K562 (cell line): ENCODE data around the gene SLC39A5. TPM values are rescaled to one million over a fixed set of nuclear protein-coding genes. Genes with fewer than 3 reads are reported as not detected.

Experiments used
- BHLHE40 ChIP-seq: IDR thresholded peaks from 2 replicates; pipeline ENCODE4 v1.6.1; 2011; ENCODE audit warnings: low read length, improper control_type of control experiment
- CBFB ChIP-seq: sonication (generic); formaldehyde crosslinking; IDR thresholded peaks from 2 replicates; pipeline ENCODE4 v1.4.0; 2020; ENCODE audit warnings: mild to moderate bottlenecking, missing genetic modification reagents
- CTBP1 ChIP-seq: fragments of 450-650 bp; IDR thresholded peaks from 2 replicates; pipeline ENCODE4 v1.6.1; 2016; ENCODE audit warnings: borderline replicate concordance
- CTCFL ChIP-seq: IDR thresholded peaks from 2 replicates; pipeline ENCODE4 v1.6.1; 2011; ENCODE audit warnings: borderline replicate concordance, low read depth, mild to moderate bottlenecking, moderate library complexity, low read length; ENCODE audit not compliant: insufficient read depth, poor library complexity, severe bottlenecking
- HMGN3 ChIP-seq: IDR thresholded peaks from 2 replicates; pipeline ENCODE4 v1.6.1; 2011; ENCODE audit warnings: borderline replicate concordance, low read depth, mild to moderate bottlenecking, mixed read lengths, low read length; ENCODE audit not compliant: insufficient read length; ENCODE audit errors: extremely low read depth
- HOMEZ ChIP-seq: fragments of 250-450 bp; sonication (Bioruptor Pico); IDR thresholded peaks from 2 replicates; pipeline ENCODE4 v1.4.0; 2020; ENCODE audit warnings: mild to moderate bottlenecking, moderate library complexity
- IFI16 ChIP-seq: fragments of 250-450 bp; sonication (Bioruptor Pico); IDR thresholded peaks from 2 replicates; pipeline ENCODE4 v2.1.2; 2022; ENCODE audit warnings: mild to moderate bottlenecking, inconsistent platforms
- LEF1 ChIP-seq: fragments of 450-650 bp; IDR thresholded peaks from 2 replicates; pipeline ENCODE4 v1.6.1; 2016; ENCODE audit warnings: mild to moderate bottlenecking
- NFE2L1 ChIP-seq: fragments of 450-650 bp; IDR thresholded peaks from 2 replicates; pipeline ENCODE4 v1.6.1; 2016; ENCODE audit warnings: missing genetic modification characterization, low read depth, mild to moderate bottlenecking, missing compliant biosample characterization, moderate library complexity, borderline replicate concordance
- PHTF2 ChIP-seq: fragments of 250-450 bp; sonication (Bioruptor Pico); IDR thresholded peaks from 2 replicates; pipeline ENCODE4 v1.5.0; 2021; ENCODE audit warnings: mild to moderate bottlenecking
- UBTF ChIP-seq, 2 experiments: IDR thresholded peaks; 2 replicates each; pipeline ENCODE4 v1.6.1; 2012; ENCODE audit warnings: improper control_type of control experiment in 2 of 2, low read depth in 2 of 2, low read length in 2 of 2, borderline replicate concordance in 1 of 2
- ZBTB1 ChIP-seq: sonication (generic); formaldehyde crosslinking; IDR thresholded peaks from 2 replicates; pipeline ENCODE4 v1.8.1; 2023; ENCODE audit warnings: missing genetic modification reagents, low read depth, mild to moderate bottlenecking, borderline replicate concordance
- ZBTB5 ChIP-seq: fragments of 450-650 bp; IDR thresholded peaks from 2 replicates; pipeline ENCODE4 v1.6.1; 2017; ENCODE audit warnings: antibody characterized with exemption
- ZNF518B ChIP-seq: fragments of 250-450 bp; sonication (Bioruptor Pico); IDR thresholded peaks from 2 replicates; pipeline ENCODE4 v1.5.0; 2021; ENCODE audit warnings: mild to moderate bottlenecking, moderate library complexity
- polyA plus RNA-seq, 8 experiments: library from polyadenylated mRNA; depleted of rRNA in 4 of 8; stranded (reverse) in 5 of 8; unstranded in 3 of 8; fragments of >200 nt; fragmentation: Nextera tagmentation in 2 of 8; fragmentation: Illumina TruSeq in 1 of 8; extraction: Ambion mirVana in 2 of 8; extraction: Trizol in 1 of 8; gene quantifications; 2 replicates each; pipeline versions ENCODE4 v1.2.1 to v1.2.3, GENCODE V29; 2011 to 2014; ENCODE audit warnings: inconsistent platforms in 1 of 8, missing spikeins in 1 of 8
- total RNA-seq, 7 experiments: library from RNA; depleted of rRNA in 6 of 7; stranded (reverse); fragments of >200 nt in 6 of 7; fragmentation: Illumina TruSeq in 2 of 7; extraction: Trizol in 2 of 7; gene quantifications; 2 replicates each; pipeline versions ENCODE4 v1.2.1 to v1.2.3, GENCODE V29; 2011 to 2021; ENCODE audit warnings: low replicate concordance in 1 of 7

SLC39A5 gene
- total and polyA plus RNA-seq, 9 of the 15 experiments (the other 6 are each of a cell fraction or from before 2014, with no cell fraction given): 0.08 to 0.10 TPM; not detected in 7

GRCh38 chr12:56258068-56258819 lies 28.4 kb downstream of the SLC39A5 start, which contains the start of gene ANKRD52 (continued):
- TF ChIP-seq HOMEZ (CRISPR knock-in tag) (no peak), CTCFL (peak; percentile 93), ZBTB5 (no peak), PHTF2 (CRISPR knock-in tag) (no peak), IFI16 (no peak), ZBTB1 (peak; percentile 87), ZNF518B (CRISPR knock-in tag) (no peak), NFE2L1 (tag) (no peak), BHLHE40 (no peak), LEF1 (no peak), UBTF (IDR thresholded peaks at IDR 0.05; ENCODE audit: borderline replicate concordance in 1 of 2, low read depth in 2 of 2, low read length in 2 of 2) (peak; percentile 97 to 99; a peak in 3 of 4 replicates), CBFB (no peak), CTBP1 (peak; percentile 82), HMGN3 (peak; percentile 55)
